PC-9 (cell line): ENCODE results near the gene MARCHF3. TPM values are rescaled to one million over a fixed set of nuclear protein-coding genes. Genes with fewer than 3 reads are reported as not detected.

Experiments used
- BruUV-seq: library from RNA; stranded (reverse); fragments of 400-500 nt; replicated peaks from 2 replicates; lab custom pipeline; 2021; lab: Mats Ljungman, UMichigan
- CTCF ChIA-PET: fragments of 300-600 bp; sonication (Branson Sonifier 250); formaldehyde crosslinking; loops from one replicate; lab custom pipeline; 2022; ENCODE audit warnings: antibody characterized with exemption; lab: Charles Lee
- POLR2A ChIA-PET: fragments of 300-600 bp; sonication (Branson Sonifier 250); formaldehyde crosslinking; loops from one replicate; lab custom pipeline; 2022; ENCODE audit warnings: antibody characterized with exemption; ENCODE audit not compliant: unreplicated experiment; lab: Charles Lee
- DNase-seq, 2 experiments: peaks; one replicate each; pipeline versions ENCODE4 v3.0.0 to v3.0.0-alpha.2; 2015 to 2022; ENCODE audit warnings: mixed read lengths in 1 of 2
- H2AFZ ChIP-seq: fragments of 200-600 bp; sonication (generic); 2 replicates; pipeline ENCODE4 v1.8.1; 2017; ENCODE audit warnings: antibody characterized with exemption
- H3F3A ChIP-seq: fragments of 200-600 bp; sonication (generic); 2 replicates; pipeline ENCODE4 v1.8.1; 2017; ENCODE audit warnings: antibody characterized with exemption, mild to moderate bottlenecking, low read depth; ENCODE audit not compliant: insufficient read depth
- H3K27ac ChIP-seq: fragments of 200-600 bp; sonication (generic); 2 replicates; pipeline ENCODE4 v1.6.1; 2016; ENCODE audit warnings: mixed run types
- H3K27me3 ChIP-seq: fragments of 200-600 bp; sonication (generic); 2 replicates; pipeline ENCODE4 v1.6.1; 2016; ENCODE audit warnings: low read depth, mixed run types; ENCODE audit not compliant: insufficient read depth
- H3K36me3 ChIP-seq: fragments of 200-600 bp; sonication (generic); 2 replicates; pipeline ENCODE4 v1.6.1; 2016; ENCODE audit warnings: low read depth, mixed run types
- H3K4me1 ChIP-seq: fragments of 200-600 bp; sonication (generic); replicated peaks from 2 replicates; pipeline ENCODE4 v1.6.1; 2016; ENCODE audit warnings: mixed run types; ENCODE audit not compliant: insufficient read depth
- H3K4me2 ChIP-seq: fragments of 200-600 bp; sonication (generic); 2 replicates; pipeline ENCODE4 v1.6.1; 2017; ENCODE audit warnings: mixed run types
- H3K4me3 ChIP-seq: fragments of 200-600 bp; sonication (generic); 2 replicates; pipeline ENCODE4 v1.6.1; 2016; ENCODE audit warnings: mixed run types
- H3K79me2 ChIP-seq: fragments of 200-600 bp; sonication (generic); 2 replicates; pipeline ENCODE4 v1.6.1; 2017; ENCODE audit warnings: low read depth, mixed run types
- H3K9me2 ChIP-seq: fragments of 200-600 bp; sonication (generic); 2 replicates; pipeline ENCODE4 v1.8.1; 2017; ENCODE audit warnings: mild to moderate bottlenecking; ENCODE audit not compliant: insufficient read depth
- H3K9me3 ChIP-seq: fragments of 200-600 bp; sonication (generic); 2 replicates; pipeline ENCODE4 v1.8.1; 2016; ENCODE audit warnings: low read depth; ENCODE audit not compliant: insufficient read depth
- H4K20me1 ChIP-seq: fragments of 200-600 bp; sonication (generic); 2 replicates; pipeline ENCODE4 v1.8.1; 2017; ENCODE audit not compliant: insufficient read depth
- CTCF ChIP-seq: fragments of 200-600 bp; sonication (generic); conservative IDR thresholded peaks from 2 replicates; pipeline ENCODE4 v1.6.1; 2017; ENCODE audit warnings: mixed run types, antibody characterized with exemption, mild to moderate bottlenecking, moderate library complexity
- EZH2 ChIP-seq: fragments of 200-600 bp; sonication (generic); IDR thresholded peaks from 2 replicates; pipeline ENCODE4 v1.8.0; 2017; ENCODE audit warnings: antibody characterized with exemption, low read depth
- intact Hi-C: fragments of 100-400 bp; cut with micrococcal nuclease; formaldehyde crosslinking; loops from one replicate; pipeline ENCODE4 v1.10.0; 2022; ENCODE audit not compliant: unreplicated experiment
- total RNA-seq: library from RNA; stranded (reverse); gene quantifications from 2 replicates; pipeline ENCODE4 v1.2.3, GENCODE V29; 2021

The MARCHF3 gene
- total RNA-seq, 1 experiment from 2014 or later: 0.35 TPM

GRCh38 chr5:126848253-126848652, 182.1 kb downstream of the MARCHF3 start:
- no TSS peak for BruUV-seq
- Histone ChIP-seq H3K4me3 (no peak overlapping the region), H3K9me2 (no peaks in the 10 kb centered on the region), H3K4me1 (no peaks in the 10 kb centered on the region), H3K9me3 (no peaks in the 10 kb centered on the region), H3K27ac (no peak overlapping the region), H4K20me1 (no peaks in the 10 kb centered on the region), H3F3A (no peaks in the 10 kb centered on the region), H3K27me3 (no peaks in the 10 kb centered on the region), H3K79me2 (no peaks in the 10 kb centered on the region), H3K4me2 (no peak overlapping the region), H2AFZ (no peak overlapping the region), H3K36me3 (no peaks in the 10 kb centered on the region)
- CTCF ChIA-PET: no interaction called here
- TF ChIP-seq CTCF (no peak), EZH2 (no peak)
- POLR2A ChIA-PET: no interaction called here
- intact Hi-C loops: no loop called here
- no peak for DNase-seq

- Histone ChIP-seq H3K79me2 (no peaks in the 10 kb centered on the region), H3K27ac (no peak overlapping the region), H3F3A (no peaks in the 10 kb centered on the region), H3K4me3 (no peak overlapping the region), H3K9me2 (no peaks in the 10 kb centered on the region), H3K27me3 (no peaks in the 10 kb centered on the region), H2AFZ (no peak overlapping the region), H3K4me1 (no peaks in the 10 kb centered on the region), H4K20me1 (no peaks in the 10 kb centered on the region), H3K9me3 (no peaks in the 10 kb centered on the region), H3K4me2 (no peak overlapping the region), H3K36me3 (no peaks in the 10 kb centered on the region)
- no peak for DNase-seq
- CTCF ChIA-PET: no interaction called here
- POLR2A ChIA-PET: no interaction called here
- TF ChIP-seq CTCF (no peak), EZH2 (no peak)
- intact Hi-C loops: no loop called here
- no TSS peak for BruUV-seq
Observed at GRCh38 chr5:126847826-126848251, 182.5 kb downstream of the MARCHF3 start.

GRCh38 chr5:126847456-126847820, 182.9 kb downstream of the MARCHF3 start:
- Histone ChIP-seq H3F3A (no peaks in the 10 kb centered on the region), H3K27me3 (no peaks in the 10 kb centered on the region), H3K36me3 (no peaks in the 10 kb centered on the region), H3K79me2 (no peaks in the 10 kb centered on the region), H3K9me3 (no peaks in the 10 kb centered on the region), H2AFZ (no peak overlapping the region), H3K27ac (no peak overlapping the region), H3K4me3 (no peak overlapping the region), H3K9me2 (no peaks in the 10 kb centered on the region), H3K4me2 (no peak overlapping the region), H3K4me1 (no peaks in the 10 kb centered on the region), H4K20me1 (no peaks in the 10 kb centered on the region)
- no TSS peak for BruUV-seq
- ChIA-PET CTCF (no interaction called here), POLR2A (no interaction called here)
- no peak for DNase-seq
- no peak for TF ChIP-seq EZH2
- TF ChIP-seq CTCF: no peak
- intact Hi-C loops: no loop called here
